Midbrain (tissue), 1 donor: ENCODE data around the gene WDFY3.

Experiments
- DNase-seq: peaks from one replicate; lab custom pipeline; 2025; lab: John Stamatoyannopoulos, UW

The WDFY3 gene

DNA sequence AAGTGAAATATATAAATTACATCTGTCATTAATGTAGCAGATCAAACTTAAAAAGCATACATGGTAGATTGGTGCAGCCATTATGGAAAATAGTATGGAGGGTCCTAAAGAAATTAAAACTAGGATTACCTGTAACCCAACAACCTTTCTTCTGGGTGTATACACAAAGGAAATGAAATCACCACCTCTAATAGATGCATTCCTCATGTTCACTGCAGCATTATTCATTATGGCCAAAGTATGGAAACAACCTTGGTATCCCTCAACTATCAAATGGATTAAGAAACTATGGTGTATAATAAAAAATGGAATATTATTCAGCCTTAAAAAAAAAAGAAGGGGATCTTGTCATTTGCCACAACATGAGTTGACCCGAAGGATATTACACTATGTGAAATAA lies 13.7 kb downstream of the WDFY3 start:
- no peak for DNase-seq

DNA sequence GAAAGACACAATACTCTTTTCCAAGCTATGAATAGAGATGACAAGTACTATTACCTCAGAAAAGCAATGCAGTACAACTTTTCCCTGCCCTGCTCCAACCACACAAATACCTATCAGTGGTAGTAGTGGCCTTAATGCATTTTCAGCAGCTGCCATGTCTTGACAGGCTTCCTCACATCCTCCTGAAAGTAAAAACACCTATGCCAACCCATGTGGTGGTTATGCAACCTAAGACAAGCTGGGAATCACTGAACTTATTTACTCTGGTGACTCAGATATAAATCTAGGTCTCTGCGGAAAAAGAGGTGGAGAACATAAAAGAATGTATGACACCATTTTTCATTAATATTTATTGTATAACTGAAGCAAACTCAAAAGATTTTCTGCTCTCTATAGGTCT lies 14.5 kb downstream of the WDFY3 start:
- DNase-seq = no peak

- DNase-seq = no peak
These were observed 18.4 kb downstream of the WDFY3 start for GRCh38 chr4:84948056-84948455.

DNA sequence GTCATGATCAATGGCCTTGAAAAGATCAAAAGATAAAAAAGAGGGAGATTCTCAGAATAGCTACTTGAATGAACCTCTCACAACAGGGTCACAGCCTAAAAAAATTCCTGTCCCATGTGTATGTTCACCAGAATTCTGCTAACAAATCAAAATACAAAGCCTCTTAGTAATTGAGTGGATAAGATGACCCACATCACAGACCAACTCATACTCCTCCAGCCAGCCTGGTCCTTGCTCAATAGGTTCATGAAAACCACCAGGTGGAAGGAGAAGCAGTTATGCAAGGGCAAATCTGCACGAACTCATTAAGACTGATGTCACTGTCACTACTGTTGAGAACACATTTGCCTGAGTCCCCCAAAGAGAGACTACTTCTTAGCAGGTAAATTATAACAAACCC lies 21.5 kb downstream of the WDFY3 start:
- no peak for DNase-seq

DNA sequence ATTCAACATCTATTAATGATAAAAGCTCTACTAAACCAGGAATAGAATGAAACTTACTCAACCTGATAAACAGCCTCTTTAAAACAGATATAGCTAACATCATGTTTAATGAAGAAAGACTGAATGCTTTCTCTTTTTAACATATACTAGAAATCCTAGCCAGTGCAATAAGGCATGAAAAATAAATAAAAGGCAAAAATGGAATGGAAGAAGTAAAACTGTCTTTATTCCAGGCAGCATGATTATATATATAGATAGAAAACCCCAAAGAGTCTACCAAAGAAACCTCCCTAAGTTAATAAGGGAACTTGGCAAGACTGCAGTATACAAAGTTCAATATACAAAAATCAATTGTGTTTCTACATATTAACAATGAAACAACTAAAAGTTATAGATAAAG lies 25.5 kb downstream of the WDFY3 start:
- no peak for DNase-seq

DNA sequence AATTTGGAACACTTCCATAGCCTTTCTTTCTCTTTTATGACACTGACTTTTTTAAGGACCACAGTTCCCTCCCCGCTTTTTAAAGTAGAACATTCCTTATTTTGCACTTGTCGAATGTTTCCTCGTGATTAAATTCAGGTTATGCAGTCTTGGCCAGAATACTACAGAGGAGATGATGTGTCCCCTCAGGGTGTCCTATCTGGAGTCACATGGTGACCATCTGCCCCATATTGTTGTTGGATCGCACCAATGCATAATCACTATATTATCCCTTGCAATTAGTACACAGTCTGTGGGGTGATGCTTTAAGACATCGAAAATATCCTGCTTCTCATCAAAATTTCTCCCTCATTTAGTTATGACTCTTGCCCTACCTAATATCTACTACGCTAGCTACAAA lies 27.4 kb downstream of the WDFY3 start:
- DNase-seq = no peak

GRCh38 chr4:84938316-84938715 lies 28.2 kb downstream of the WDFY3 start:
- DNase-seq = no peak

DNA sequence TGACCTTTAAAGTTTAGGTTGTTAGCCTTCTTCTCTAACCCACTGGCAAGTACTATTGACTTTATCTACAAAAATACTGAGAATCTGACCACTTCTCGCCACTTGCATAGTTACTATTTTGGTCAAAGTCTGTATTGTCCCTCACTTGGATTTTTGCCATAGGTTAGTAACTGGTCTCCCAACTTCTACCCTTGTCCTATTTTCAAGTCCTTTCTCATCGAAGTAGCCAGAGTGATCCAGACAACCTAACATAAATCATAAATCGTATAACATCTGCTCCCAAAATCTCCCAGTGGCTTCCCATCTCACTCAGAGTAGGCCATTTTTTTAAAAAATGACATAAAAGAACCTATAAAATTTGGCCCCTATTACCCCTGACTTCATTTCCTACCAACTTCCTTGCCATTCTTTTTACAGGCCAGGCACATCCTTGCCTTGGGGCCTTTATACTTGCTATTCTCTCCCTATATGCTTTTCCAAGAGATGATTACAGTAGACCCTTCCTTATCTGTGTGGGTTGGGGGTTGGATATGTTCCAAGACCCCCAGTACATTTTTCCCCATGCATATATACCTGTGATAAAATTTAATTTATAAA lies 29.0 kb downstream of the WDFY3 start:
- no peak for DNase-seq

- DNase-seq = no peak
These were observed 30.4 kb downstream of the WDFY3 start for GRCh38 chr4:84936123-84936522.

DNA sequence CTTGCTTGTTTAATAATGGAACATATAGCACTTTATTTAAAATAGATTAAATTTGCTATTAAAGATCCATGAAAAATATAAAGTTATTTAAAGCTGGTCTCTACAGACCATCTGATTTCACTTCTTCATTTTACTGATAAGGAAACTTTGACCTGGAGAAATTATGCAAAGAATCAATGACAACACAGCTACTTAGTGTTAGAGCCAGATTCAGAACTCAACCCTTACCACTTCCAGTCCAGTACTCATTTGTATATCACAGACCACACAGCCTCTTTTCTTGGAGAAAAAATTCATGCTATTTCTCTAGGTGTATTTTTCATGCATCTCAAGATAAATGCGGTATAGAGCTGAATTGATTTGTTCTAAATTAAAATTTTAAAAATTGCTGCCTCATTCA lies 34.0 kb downstream of the WDFY3 start:
- DNase-seq = no peak

- DNase-seq = no peak
These were observed 34.5 kb downstream of the WDFY3 start for GRCh38 chr4:84931961-84932360.

GRCh38 chr4:84931274-84931673 lies 35.2 kb downstream of the WDFY3 start:
- DNase-seq = no peak

DNA sequence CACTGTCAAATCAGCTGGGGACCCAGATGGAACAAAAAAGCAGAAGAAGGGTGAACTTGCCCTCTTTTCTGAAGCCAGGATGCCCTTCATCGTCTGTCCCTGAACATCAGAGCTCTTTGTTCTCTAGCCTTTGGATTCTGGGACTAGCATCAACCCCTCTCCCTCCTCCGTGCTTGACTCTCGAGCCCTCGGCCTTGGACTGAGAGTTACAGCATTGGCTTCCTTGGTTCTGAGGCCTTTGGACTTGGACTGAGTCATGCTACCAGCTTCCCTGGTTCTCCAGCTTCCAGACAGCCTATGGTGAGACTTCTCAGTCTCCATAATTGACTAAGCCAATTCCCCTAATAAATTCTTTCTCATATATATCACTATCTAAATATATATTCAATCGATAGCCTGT lies 38.4 kb downstream of the WDFY3 start:
- DNase-seq = no peak

- no peak for DNase-seq
These were observed 39.1 kb downstream of the WDFY3 start for GRCh38 chr4:84927428-84927827.

GRCh38 chr4:84925558-84925957 lies 40.9 kb downstream of the WDFY3 start:
- no peak for DNase-seq

GRCh38 chr4:84924434-84924833 lies 42.1 kb downstream of the WDFY3 start:
- no peak for DNase-seq

DNA sequence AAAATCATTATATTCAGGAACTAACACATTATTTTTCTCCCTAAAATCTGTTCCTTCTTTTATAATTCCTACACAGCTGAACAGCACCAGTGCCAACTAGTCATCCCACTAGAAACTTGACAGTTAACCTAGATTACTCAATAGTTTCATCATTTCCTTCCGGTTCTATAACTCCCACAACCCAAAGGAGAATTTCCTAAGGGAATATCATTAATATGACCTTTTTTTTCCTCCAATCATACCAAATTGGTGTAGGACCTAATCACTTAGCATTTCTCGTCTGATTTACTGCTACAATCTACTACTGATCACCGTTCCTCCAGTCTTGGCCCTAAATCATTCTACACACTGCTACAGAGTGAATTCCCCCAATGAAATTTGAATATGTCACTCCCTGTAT lies 45.9 kb downstream of the WDFY3 start:
- DNase-seq = no peak

- peak; percentile 11 for DNase-seq
These were observed 48.5 kb downstream of the WDFY3 start for GRCh38 chr4:84917869-84918600.

- DNase-seq = peak; percentile 67
These were observed 49.2 kb downstream of the WDFY3 start for GRCh38 chr4:84917086-84917821.

GRCh38 chr4:84916227-84916626 lies 50.3 kb downstream of the WDFY3 start:
- no peak for DNase-seq

DNA sequence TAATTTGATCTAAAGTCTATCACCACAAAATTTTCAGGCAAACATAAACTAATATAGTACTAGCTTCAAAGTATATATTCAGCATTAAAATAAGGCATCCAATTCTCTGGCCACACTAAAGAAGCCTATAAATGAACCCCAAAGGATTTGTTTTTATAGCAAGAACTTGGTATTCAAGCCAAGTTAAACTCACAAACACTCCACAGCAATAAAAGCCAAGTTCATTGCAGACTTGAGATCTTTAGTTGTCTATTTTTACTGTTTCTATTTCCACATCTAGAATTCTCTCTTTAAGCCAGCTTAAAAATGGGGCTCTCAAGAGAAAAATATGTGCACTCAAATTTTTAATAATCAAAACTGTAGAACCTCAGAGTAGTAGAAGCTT lies 51.1 kb downstream of the WDFY3 start:
- peak; percentile 19 for DNase-seq

GRCh38 chr4:84914686-84915395 lies 51.6 kb downstream of the WDFY3 start:
- no peak for DNase-seq

DNA sequence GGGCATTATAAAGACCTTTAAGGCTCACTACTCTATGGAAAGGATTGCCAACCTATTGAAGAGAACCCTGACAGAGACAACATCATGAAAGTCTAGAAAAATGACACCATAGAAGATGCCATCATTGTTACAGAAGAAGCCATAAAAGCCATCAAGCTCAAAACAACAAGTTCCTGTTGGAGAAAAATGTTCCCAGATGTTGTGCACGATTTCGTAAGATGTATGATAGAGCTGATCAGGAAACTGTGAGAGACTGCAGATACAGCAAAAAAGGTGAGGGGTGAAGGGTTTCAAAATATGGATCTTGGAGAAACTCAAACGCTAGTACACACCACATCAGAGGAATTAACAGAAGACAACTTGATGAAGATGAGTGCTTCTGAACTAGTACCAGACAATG lies 53.3 kb downstream of the WDFY3 start:
- no peak for DNase-seq
